A673 (cell line): Measurements from ENCODE around the gene ATG9B.

Experiments used
- CTCF ChIP-seq: fragments of 300-800, 200-600 bp; sonication (generic); conservative IDR thresholded peaks from 2 replicates; pipeline ENCODE4 v1.5.1; 2017; ENCODE audit warnings: low read depth, mild to moderate bottlenecking, antibody characterized with exemption, low read length, moderate library complexity, mixed read lengths
- EZH2 ChIP-seq: fragments of 200-600 bp; sonication (generic); IDR thresholded peaks from 2 replicates; pipeline ENCODE4 v1.6.1; 2017; ENCODE audit warnings: borderline replicate concordance, low read depth, mild to moderate bottlenecking, mixed read lengths, antibody characterized with exemption, low read length; ENCODE audit not compliant: poor library complexity, severe bottlenecking

DNA sequence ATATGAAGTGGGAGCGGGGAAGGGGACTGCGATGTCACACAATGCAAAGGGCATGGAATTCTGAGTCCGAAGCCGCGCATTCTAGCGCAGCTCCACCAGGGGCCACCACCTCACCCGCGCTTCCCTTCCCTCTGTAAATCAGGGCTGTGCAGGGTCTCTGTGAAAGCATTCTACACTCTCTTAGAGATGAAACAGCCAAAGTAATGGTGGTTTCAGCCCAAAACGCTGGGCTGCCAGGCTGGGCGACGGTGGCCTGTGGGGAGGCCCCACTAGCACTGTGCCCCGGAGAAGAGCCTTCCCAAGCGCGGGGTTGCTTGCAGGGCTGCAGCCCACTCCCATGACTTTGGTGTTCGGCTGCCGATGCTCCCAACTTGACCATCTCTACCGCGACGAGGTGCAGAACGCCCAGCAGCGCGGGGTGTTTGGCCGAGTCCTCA, 11.4 kb downstream of the ATG9B start:
- TF ChIP-seq CTCF, result peak; percentile 74
- no peak for TF ChIP-seq EZH2
